ENCODE measurements around the gene SENP5.

SENP5 gene

DNA sequence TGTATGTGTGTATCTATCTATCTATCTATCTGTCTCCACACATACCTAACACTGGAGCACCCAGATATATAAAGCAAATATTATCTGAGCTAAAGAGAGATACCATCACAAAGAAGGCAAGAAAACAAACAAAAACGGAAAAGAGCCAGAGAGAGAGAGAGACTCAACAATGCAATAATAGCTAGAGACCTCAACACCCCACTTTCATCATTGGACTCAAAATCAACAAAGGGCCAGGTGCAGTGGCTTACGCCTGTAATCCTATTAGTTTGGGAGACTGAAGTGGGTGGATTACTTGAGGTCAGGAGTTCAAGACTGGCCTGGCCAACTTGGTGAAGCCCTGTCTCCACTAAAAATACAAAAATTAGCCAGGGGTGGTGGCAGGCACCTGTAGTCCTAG, 51.2 kb downstream of the SENP5 start:
- Mint-ChIP-seq H3K27ac (no peak overlapping the region), H3K9me3 (peaks cover 29% of the 10 kb centered on the region), H3K4me1 (no peaks in the 10 kb centered on the region), H3K4me3 (no peak overlapping the region), H3K36me3 (ENCODE audit: low read depth) (peaks cover 76% of the 10 kb centered on the region), H3K27me3 (ENCODE audit: low read depth, poor library complexity) (no peaks in the 10 kb centered on the region)
- TF ChIP-seq, protein P1, sequence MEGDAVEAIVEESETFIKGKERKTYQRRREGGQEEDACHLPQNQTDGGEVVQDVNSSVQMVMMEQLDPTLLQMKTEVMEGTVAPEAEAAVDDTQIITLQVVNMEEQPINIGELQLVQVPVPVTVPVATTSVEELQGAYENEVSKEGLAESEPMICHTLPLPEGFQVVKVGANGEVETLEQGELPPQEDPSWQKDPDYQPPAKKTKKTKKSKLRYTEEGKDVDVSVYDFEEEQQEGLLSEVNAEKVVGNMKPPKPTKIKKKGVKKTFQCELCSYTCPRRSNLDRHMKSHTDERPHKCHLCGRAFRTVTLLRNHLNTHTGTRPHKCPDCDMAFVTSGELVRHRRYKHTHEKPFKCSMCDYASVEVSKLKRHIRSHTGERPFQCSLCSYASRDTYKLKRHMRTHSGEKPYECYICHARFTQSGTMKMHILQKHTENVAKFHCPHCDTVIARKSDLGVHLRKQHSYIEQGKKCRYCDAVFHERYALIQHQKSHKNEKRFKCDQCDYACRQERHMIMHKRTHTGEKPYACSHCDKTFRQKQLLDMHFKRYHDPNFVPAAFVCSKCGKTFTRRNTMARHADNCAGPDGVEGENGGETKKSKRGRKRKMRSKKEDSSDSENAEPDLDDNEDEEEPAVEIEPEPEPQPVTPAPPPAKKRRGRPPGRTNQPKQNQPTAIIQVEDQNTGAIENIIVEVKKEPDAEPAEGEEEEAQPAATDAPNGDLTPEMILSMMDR (IDR thresholded peaks at IDR 0.05) = no peak
- no peak for DNase-seq

DNA sequence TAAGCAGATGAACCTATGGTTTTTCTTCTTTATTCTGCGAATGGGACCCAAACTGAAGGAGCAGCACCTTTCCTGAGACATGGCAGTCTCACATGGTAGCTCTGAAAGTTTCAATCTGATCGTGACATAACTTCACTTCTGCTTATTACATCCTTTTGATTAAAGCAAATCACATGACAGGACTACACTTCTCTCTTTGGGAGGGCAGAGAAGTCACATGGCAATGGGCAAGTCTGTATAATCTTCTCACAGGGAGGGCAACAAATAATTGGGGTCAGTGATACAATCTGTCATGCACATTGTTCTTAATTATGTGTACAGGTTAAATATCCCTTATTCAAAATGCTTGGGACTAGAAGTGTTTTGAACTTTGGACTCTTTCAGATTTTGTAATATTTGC, 53.0 kb downstream of the SENP5 start:
- H3K27ac Mint-ChIP-seq = no peak overlapping the region
- H3K4me1 Mint-ChIP-seq = no peaks in the 10 kb centered on the region
- no peak overlapping the region for H3K4me3 Mint-ChIP-seq
- peaks cover 18% of the 10 kb centered on the region for H3K9me3 Mint-ChIP-seq
- H3K36me3 Mint-ChIP-seq (ENCODE audit: low read depth) = peaks cover 60% of the 10 kb centered on the region
- H3K27me3 Mint-ChIP-seq (ENCODE audit: low read depth, poor library complexity) = no peaks in the 10 kb centered on the region
- no peak for DNase-seq
- TF ChIP-seq, protein P1 (IDR thresholded peaks at IDR 0.05) = no peak

DNA sequence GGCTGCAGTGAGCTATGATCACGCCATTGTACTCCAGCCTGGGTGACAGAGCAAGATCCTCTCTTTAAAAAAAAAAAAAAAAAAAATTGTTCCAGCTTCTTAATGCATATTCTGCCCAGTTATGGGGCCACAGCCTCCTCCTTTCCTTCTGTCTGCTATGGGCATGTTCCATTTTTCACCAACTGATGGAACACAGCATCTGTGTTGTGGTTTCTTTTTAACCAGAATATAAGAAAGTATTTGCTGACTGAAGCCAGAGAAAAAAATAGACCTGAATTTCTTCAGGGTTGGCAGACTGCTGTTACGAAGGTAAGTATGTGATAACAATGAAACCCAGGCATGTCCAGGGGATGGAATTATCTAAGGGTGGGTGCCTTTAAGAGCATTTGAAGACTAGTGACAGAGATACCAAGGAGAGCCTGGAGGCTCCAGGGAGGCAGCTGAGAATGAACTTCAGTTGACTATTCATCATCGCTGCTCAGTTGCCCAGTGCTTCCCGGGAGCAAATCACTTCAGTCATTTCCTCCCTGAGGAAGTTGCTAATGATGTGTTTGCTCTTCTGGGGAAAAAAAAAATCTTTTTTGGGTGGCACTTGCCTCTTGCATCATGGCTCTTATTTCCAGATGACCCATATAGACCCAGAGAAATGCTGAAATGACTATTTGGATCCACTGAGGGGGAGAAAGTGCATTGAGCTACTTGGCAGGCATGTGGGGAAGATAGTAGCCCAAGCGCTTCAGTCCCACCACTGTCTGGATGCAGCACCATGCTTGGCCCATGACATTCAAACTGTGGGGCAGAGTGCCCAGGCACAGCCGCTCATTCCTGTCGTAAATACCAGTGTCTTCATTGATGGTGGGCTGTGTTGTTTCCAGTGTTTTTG, 60.1 kb downstream of the SENP5 start:
- Mint-ChIP-seq H3K9me3 (no peaks in the 10 kb centered on the region), H3K4me3 (no peak overlapping the region), H3K27me3 (ENCODE audit: low read depth, poor library complexity) (no peaks in the 10 kb centered on the region), H3K4me1 (peaks cover 9% of the 10 kb centered on the region), H3K27ac (no peak overlapping the region), H3K36me3 (ENCODE audit: low read depth) (peaks cover 51% of the 10 kb centered on the region)
- no peak for DNase-seq
- TF ChIP-seq, protein P1 (IDR thresholded peaks at IDR 0.05) = no peak

DNA sequence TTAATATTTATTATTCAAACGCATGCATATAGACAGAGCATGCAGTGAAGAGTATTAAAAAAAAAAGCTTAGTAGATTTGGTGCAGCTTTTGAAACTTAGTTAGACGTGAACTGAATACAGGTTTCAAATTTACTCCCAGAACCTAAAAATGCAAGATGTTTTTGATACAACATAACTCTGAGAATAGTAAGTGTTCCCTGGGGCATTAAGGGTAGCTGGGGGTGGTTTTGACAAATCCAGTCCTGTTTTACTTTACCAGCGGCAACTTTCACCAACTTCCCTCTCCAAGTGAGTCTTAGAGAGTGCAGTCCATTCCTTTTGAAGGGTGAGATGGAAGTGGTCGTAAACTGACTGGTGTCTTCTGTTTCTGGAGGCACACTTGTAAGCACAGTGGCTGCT, 63.4 kb downstream of the SENP5 start:
- H3K9me3 Mint-ChIP-seq = no peaks in the 10 kb centered on the region
- H3K4me3 Mint-ChIP-seq = no peak overlapping the region
- peak overlapping the region; percentile 25 for H3K27ac Mint-ChIP-seq
- TF ChIP-seq, protein P1 (IDR thresholded peaks at IDR 0.05) = no peak
- H3K27me3 Mint-ChIP-seq (ENCODE audit: low read depth, poor library complexity) = no peaks in the 10 kb centered on the region
- no peak for DNase-seq
- peaks cover 9% of the 10 kb centered on the region for H3K4me1 Mint-ChIP-seq
- peaks cover 70% of the 10 kb centered on the region for H3K36me3 Mint-ChIP-seq (ENCODE audit: low read depth)

DNA sequence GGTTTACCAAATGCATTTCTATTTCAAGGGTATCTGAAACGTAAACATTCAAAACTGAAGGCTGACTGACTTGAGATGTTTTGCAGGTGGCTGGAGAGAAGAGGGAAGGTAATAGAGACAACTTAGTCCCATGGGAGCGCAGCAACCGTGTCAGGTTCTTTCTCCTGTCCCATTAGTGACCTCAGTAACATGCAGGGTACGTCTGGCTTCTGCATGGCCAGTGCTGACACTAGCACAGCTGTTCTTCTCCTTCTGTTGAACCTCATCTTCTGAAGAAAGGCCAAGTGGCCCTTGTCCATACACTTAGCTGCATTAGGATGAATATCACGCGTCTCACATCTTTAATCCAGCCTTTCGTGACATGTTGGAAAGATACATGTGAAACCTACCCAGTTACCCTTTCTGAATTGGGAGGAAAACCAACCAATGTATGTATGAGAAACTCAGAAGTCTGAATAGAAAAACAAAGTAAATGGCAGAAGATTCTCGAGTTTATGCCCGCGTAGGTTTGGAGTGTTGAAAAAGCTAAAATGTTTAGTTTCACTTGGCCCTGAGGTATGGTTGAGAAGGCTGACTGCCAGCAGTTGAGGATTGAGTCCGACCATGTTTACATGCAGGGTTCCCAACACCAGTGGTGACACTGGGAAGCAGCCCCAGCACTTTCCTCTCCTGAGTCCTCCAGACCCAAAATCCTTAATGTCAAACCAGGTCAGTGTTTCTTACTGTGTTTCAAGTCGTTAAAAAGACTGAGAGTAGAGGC, 64.3 kb downstream of the SENP5 start:
- TF ChIP-seq, protein P1 (IDR thresholded peaks at IDR 0.05) = no peak
- Mint-ChIP-seq H3K4me3 (no peak overlapping the region), H3K36me3 (ENCODE audit: low read depth) (peaks cover 78% of the 10 kb centered on the region), H3K4me1 (peaks cover 9% of the 10 kb centered on the region), H3K27ac (peak overlapping the region; percentile 40), H3K9me3 (no peaks in the 10 kb centered on the region), H3K27me3 (ENCODE audit: low read depth, poor library complexity) (no peaks in the 10 kb centered on the region)
- DNase-seq = no peak
